Gastrocnemius medialis (tissue), 4 donors: ENCODE data around the gene CA10.

Experiments used
- CTCF ChIP-seq, 5 experiments: fragments of 450-650 bp in 3 of 5; fragments of 200-600 bp in 2 of 5; sonication (generic) in 2 of 5; IDR thresholded peaks in 4 of 5; conservative IDR thresholded peaks in 1 of 5; 1 replicate in 4 of 5; 2 replicates in 1 of 5; pipeline ENCODE4 v1.5.1; 2016 to 2019; ENCODE audit warnings: antibody characterized with exemption in 5 of 5, mild to moderate bottlenecking in 3 of 5, moderate library complexity in 3 of 5
- POLR2A ChIP-seq, 2 donors: fragments of 450-650 bp; IDR thresholded peaks; one replicate each; pipeline ENCODE4 v1.6.1; 2017; ENCODE audit warnings: antibody characterized with exemption in 2 of 2, mild to moderate bottlenecking in 2 of 2, moderate library complexity in 2 of 2

DNA sequence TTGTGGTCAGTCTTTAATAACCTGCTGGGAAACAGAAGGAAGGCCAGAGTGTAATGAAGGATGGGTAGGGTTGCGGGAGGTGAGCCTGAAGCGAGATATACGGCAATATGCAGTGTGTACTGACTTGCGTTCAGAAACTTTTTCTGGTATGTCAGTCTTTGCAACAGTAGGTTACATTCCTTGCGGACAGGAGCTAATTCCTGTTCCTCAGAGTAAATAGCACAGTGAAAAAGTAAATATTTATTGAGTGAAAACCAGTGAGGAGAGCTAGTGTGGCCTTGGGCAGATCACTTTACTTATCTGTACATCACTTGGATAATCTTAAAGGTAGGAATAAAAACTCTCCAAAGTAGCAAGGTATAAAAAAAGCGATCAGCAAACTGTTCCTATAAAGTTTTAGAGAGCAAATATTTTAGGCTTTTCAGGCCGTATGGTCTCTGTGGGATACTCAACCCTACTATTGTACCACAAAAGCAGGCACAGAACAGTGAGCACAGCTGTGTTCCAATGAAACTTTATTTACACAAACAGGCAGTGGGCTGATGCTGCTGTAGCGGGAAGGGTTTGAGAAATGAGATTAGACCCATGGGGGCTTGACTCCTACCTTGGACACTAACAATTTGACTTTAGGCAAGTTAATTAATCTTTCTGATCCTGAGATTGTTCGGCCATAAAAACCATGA, 550.1 kb downstream of the CA10 start:
- TF ChIP-seq POLR2A (IDR thresholded peaks at IDR 0.05) (no peak), CTCF (IDR thresholded peaks at IDR 0.05 in 4 of 5, conservative IDR thresholded peaks at IDR 0.05 in 1 of 5) (no peak)
